K562 (cell line): ENCODE data around the gene CLSTN1. TPM values are rescaled to one million over a fixed set of nuclear protein-coding genes. Genes with fewer than 3 reads are reported as not detected.

Experiments used
- RBM15 ChIP-seq: fragments of 200-400 bp; formaldehyde crosslinking; IDR thresholded peaks from 2 replicates; pipeline ENCODE4 v1.6.1; 2018; ENCODE audit warnings: mild to moderate bottlenecking, low read length, moderate library complexity; ENCODE audit not compliant: insufficient read depth
- polyA plus RNA-seq, 8 experiments: library from polyadenylated mRNA; depleted of rRNA in 4 of 8; stranded (reverse) in 5 of 8; unstranded in 3 of 8; fragments of >200 nt; fragmentation: Nextera tagmentation in 2 of 8; fragmentation: Illumina TruSeq in 1 of 8; extraction: Ambion mirVana in 2 of 8; extraction: Trizol in 1 of 8; gene quantifications; 2 replicates each; pipeline versions ENCODE4 v1.2.1 to v1.2.3, GENCODE V29; 2011 to 2014; ENCODE audit warnings: inconsistent platforms in 1 of 8, missing spikeins in 1 of 8
- total RNA-seq, 7 experiments: library from RNA; depleted of rRNA in 6 of 7; stranded (reverse); fragments of >200 nt in 6 of 7; fragmentation: Illumina TruSeq in 2 of 7; extraction: Trizol in 2 of 7; gene quantifications; 2 replicates each; pipeline versions ENCODE4 v1.2.1 to v1.2.3, GENCODE V29; 2011 to 2021; ENCODE audit warnings: low replicate concordance in 1 of 7
- TF ChIP-seq, protein P1 (sequence below), 2 experiments: fragments of 450-650 bp in 1 of 2; sonication (generic) in 1 of 2; formaldehyde crosslinking in 1 of 2; IDR thresholded peaks; 2 replicates each; pipeline versions ENCODE4 v1.7.1 to v1.9.0; 2016 to 2022; ENCODE audit warnings: inconsistent platforms in 1 of 2, mild to moderate bottlenecking in 1 of 2, missing genetic modification reagents in 1 of 2
- TF ChIP-seq, protein P2 (sequence below): fragments of 200-600 bp; sonication (generic); IDR thresholded peaks from one replicate; pipeline ENCODE4 v1.6.1; 2012; ENCODE audit warnings: mild to moderate bottlenecking, low read depth, low read length, inconsistent platforms
- TF ChIP-seq, protein P3 (sequence below): fragments of 250-450 bp; sonication (Bioruptor Pico); IDR thresholded peaks from 2 replicates; pipeline ENCODE4 v1.8.0; 2021; ENCODE audit warnings: borderline replicate concordance, mild to moderate bottlenecking, moderate library complexity; ENCODE audit not compliant: poor library complexity, severe bottlenecking

The CLSTN1 gene
- total and polyA plus RNA-seq, 9 of the 15 experiments (the other 6 are each of a cell fraction or from before 2014, with no cell fraction given) = 1.1 to 32.5 (median 13.3) TPM

DNA sequence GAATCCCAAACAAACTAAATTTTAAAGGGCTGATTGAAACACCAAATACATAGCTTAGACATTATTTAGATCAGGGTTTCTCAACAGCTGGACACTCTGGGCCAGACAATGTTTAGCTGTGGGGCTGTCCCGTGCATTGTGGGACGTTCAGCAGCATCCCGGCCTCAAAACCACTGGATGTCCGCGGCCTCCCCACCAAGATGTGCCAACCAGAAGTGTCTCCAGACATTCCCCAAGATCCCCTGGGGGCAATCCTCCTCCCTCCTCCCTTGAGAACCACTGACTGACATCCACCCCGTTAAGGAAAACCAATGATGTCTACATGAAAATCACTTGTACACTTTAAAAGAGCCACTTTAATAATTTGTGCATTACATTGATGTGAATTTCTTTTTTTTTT, 38.4 kb downstream of the CLSTN1 start (continued):
- TF ChIP-seq, protein P1, sequence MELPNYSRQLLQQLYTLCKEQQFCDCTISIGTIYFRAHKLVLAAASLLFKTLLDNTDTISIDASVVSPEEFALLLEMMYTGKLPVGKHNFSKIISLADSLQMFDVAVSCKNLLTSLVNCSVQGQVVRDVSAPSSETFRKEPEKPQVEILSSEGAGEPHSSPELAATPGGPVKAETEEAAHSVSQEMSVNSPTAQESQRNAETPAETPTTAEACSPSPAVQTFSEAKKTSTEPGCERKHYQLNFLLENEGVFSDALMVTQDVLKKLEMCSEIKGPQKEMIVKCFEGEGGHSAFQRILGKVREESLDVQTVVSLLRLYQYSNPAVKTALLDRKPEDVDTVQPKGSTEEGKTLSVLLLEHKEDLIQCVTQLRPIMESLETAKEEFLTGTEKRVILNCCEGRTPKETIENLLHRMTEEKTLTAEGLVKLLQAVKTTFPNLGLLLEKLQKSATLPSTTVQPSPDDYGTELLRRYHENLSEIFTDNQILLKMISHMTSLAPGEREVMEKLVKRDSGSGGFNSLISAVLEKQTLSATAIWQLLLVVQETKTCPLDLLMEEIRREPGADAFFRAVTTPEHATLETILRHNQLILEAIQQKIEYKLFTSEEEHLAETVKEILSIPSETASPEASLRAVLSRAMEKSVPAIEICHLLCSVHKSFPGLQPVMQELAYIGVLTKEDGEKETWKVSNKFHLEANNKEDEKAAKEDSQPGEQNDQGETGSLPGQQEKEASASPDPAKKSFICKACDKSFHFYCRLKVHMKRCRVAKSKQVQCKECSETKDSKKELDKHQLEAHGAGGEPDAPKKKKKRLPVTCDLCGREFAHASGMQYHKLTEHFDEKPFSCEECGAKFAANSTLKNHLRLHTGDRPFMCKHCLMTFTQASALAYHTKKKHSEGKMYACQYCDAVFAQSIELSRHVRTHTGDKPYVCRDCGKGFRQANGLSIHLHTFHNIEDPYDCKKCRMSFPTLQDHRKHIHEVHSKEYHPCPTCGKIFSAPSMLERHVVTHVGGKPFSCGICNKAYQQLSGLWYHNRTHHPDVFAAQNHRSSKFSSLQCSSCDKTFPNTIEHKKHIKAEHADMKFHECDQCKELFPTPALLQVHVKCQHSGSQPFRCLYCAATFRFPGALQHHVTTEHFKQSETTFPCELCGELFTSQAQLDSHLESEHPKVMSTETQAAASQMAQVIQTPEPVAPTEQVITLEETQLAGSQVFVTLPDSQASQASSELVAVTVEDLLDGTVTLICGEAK (IDR thresholded peaks at IDR 0.05) = no peak
- TF ChIP-seq, protein P1 (CRISPR knock-in tag; IDR thresholded peaks at IDR 0.05) = no peak
- TF ChIP-seq, protein P2, sequence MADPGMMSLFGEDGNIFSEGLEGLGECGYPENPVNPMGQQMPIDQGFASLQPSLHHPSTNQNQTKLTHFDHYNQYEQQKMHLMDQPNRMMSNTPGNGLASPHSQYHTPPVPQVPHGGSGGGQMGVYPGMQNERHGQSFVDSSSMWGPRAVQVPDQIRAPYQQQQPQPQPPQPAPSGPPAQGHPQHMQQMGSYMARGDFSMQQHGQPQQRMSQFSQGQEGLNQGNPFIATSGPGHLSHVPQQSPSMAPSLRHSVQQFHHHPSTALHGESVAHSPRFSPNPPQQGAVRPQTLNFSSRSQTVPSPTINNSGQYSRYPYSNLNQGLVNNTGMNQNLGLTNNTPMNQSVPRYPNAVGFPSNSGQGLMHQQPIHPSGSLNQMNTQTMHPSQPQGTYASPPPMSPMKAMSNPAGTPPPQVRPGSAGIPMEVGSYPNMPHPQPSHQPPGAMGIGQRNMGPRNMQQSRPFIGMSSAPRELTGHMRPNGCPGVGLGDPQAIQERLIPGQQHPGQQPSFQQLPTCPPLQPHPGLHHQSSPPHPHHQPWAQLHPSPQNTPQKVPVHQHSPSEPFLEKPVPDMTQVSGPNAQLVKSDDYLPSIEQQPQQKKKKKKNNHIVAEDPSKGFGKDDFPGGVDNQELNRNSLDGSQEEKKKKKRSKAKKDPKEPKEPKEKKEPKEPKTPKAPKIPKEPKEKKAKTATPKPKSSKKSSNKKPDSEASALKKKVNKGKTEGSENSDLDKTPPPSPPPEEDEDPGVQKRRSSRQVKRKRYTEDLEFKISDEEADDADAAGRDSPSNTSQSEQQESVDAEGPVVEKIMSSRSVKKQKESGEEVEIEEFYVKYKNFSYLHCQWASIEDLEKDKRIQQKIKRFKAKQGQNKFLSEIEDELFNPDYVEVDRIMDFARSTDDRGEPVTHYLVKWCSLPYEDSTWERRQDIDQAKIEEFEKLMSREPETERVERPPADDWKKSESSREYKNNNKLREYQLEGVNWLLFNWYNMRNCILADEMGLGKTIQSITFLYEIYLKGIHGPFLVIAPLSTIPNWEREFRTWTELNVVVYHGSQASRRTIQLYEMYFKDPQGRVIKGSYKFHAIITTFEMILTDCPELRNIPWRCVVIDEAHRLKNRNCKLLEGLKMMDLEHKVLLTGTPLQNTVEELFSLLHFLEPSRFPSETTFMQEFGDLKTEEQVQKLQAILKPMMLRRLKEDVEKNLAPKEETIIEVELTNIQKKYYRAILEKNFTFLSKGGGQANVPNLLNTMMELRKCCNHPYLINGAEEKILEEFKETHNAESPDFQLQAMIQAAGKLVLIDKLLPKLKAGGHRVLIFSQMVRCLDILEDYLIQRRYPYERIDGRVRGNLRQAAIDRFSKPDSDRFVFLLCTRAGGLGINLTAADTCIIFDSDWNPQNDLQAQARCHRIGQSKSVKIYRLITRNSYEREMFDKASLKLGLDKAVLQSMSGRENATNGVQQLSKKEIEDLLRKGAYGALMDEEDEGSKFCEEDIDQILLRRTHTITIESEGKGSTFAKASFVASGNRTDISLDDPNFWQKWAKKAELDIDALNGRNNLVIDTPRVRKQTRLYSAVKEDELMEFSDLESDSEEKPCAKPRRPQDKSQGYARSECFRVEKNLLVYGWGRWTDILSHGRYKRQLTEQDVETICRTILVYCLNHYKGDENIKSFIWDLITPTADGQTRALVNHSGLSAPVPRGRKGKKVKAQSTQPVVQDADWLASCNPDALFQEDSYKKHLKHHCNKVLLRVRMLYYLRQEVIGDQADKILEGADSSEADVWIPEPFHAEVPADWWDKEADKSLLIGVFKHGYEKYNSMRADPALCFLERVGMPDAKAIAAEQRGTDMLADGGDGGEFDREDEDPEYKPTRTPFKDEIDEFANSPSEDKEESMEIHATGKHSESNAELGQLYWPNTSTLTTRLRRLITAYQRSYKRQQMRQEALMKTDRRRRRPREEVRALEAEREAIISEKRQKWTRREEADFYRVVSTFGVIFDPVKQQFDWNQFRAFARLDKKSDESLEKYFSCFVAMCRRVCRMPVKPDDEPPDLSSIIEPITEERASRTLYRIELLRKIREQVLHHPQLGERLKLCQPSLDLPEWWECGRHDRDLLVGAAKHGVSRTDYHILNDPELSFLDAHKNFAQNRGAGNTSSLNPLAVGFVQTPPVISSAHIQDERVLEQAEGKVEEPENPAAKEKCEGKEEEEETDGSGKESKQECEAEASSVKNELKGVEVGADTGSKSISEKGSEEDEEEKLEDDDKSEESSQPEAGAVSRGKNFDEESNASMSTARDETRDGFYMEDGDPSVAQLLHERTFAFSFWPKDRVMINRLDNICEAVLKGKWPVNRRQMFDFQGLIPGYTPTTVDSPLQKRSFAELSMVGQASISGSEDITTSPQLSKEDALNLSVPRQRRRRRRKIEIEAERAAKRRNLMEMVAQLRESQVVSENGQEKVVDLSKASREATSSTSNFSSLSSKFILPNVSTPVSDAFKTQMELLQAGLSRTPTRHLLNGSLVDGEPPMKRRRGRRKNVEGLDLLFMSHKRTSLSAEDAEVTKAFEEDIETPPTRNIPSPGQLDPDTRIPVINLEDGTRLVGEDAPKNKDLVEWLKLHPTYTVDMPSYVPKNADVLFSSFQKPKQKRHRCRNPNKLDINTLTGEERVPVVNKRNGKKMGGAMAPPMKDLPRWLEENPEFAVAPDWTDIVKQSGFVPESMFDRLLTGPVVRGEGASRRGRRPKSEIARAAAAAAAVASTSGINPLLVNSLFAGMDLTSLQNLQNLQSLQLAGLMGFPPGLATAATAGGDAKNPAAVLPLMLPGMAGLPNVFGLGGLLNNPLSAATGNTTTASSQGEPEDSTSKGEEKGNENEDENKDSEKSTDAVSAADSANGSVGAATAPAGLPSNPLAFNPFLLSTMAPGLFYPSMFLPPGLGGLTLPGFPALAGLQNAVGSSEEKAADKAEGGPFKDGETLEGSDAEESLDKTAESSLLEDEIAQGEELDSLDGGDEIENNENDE = no peak
- TF ChIP-seq, protein P3, sequence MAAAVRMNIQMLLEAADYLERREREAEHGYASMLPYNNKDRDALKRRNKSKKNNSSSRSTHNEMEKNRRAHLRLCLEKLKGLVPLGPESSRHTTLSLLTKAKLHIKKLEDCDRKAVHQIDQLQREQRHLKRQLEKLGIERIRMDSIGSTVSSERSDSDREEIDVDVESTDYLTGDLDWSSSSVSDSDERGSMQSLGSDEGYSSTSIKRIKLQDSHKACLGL (CRISPR knock-in tag) = no peak
- no peak for TF ChIP-seq RBM15
